HCT116 (cell line): ENCODE results near the gene B4GALNT3. TPM values are rescaled to one million over a fixed set of nuclear protein-coding genes. Genes with fewer than 3 reads are reported as not detected.
A peak's percentile ranks its signal among the peaks of the same experiment; 100 is the strongest.

ENCODE experiments used
- ATAC-seq: fragments of 200-7000 bp; cut with Tn5 transposase; 2 replicates; pipeline ENCODE4 v1.9.1; 2020; ENCODE audit warnings: mild to moderate bottlenecking, moderate library complexity
- BruUV-seq: library from RNA; stranded (reverse); fragments of 400-500 nt; replicated peaks from 2 replicates; lab custom pipeline; 2021; lab: Mats Ljungman, UMichigan
- CTCF ChIA-PET: fragments of 300-600 bp; sonication (Branson Sonifier 250); formaldehyde crosslinking; loops from one replicate; lab custom pipeline; 2021; ENCODE audit warnings: antibody characterized with exemption; lab: Charles Lee
- POLR2A ChIA-PET: fragments of 300-600, 350-600 bp; sonication (Branson Sonifier 250); formaldehyde crosslinking; loops from one replicate; lab custom pipeline; 2021; ENCODE audit warnings: antibody characterized with exemption; lab: Charles Lee
- RAD21 ChIA-PET, 2 experiments: fragments of 300-600 bp; sonication (Branson Sonifier 250); formaldehyde crosslinking; loops; one replicate each; lab custom pipeline; 2023; ENCODE audit warnings: low total read pairs in 2 of 2; ENCODE audit not compliant: uncharacterized antibody in 2 of 2, unreplicated experiment in 2 of 2, low non-redundant PET in 1 of 2; lab: Charles Lee
- DNase-seq: peaks from one replicate; pipeline ENCODE4 v3.0.0-alpha.2; 2010; ENCODE audit warnings: low read depth, low spot score
- H2AFZ ChIP-seq: fragments of 200-600 bp; shearing (Covaris generic), sonication (generic); 2 replicates; pipeline ENCODE4 v1.6.1; 2017; ENCODE audit warnings: low read depth, mixed run types, mixed read lengths, antibody characterized with exemption, low read length; ENCODE audit not compliant: poor library complexity, severe bottlenecking
- H3K27ac ChIP-seq: 2 replicates; pipeline ENCODE4 v1.5.1; 2012; ENCODE audit warnings: low read depth, low read length
- H3K27me3 ChIP-seq: fragments of 200-600 bp; sonication (generic); 2 replicates; pipeline ENCODE4 v1.6.1; 2016; ENCODE audit warnings: mixed run types, low read length, mixed read lengths; ENCODE audit not compliant: insufficient read depth
- H3K36me3 ChIP-seq, 2 experiments: fragments of 200-500 bp in 1 of 2; fragments of 200-600 bp in 1 of 2; sonication (Bioruptor generic) in 1 of 2; sonication (generic) in 1 of 2; 2 replicates each; pipeline versions ENCODE4 v1.5.1 to v1.6.1; 2014 to 2016; ENCODE audit warnings: low read length in 2 of 2, inconsistent platforms in 1 of 2, mixed read lengths in 1 of 2, mixed run types in 1 of 2; ENCODE audit not compliant: insufficient read depth in 2 of 2, control insufficient read depth in 1 of 2
- H3K4me1 ChIP-seq, 2 experiments: fragments of 200-600 bp in 1 of 2; sonication (generic) in 1 of 2; 2 replicates each; pipeline versions ENCODE4 v1.5.1 to v1.6.1; 2012 to 2017; ENCODE audit warnings: low read length in 2 of 2, inconsistent platforms in 1 of 2, mild to moderate bottlenecking in 1 of 2, mixed read lengths in 1 of 2, mixed run types in 1 of 2, moderate library complexity in 1 of 2; ENCODE audit not compliant: insufficient read depth in 2 of 2, control insufficient read depth in 1 of 2
- H3K4me2 ChIP-seq: fragments of 200-600 bp; sonication (generic); 2 replicates; pipeline ENCODE4 v1.6.1; 2017; ENCODE audit warnings: mixed run types, low read length, mixed read lengths
- H3K4me3 ChIP-seq, 2 experiments: fragments of 200-600 bp in 1 of 2; sonication (generic) in 1 of 2; replicated peaks in 1 of 2; 2 replicates each; pipeline ENCODE4 v1.5.1; 2011 to 2016; ENCODE audit warnings: low read length in 2 of 2, control low read depth in 1 of 2, low read depth in 1 of 2, mild to moderate bottlenecking in 1 of 2, mixed read lengths in 1 of 2, mixed run types in 1 of 2
- H3K79me2 ChIP-seq: fragments of 200-600 bp; sonication (generic); 2 replicates; pipeline ENCODE4 v1.6.1; 2017; ENCODE audit warnings: mild to moderate bottlenecking, mixed run types, low read length, moderate library complexity, mixed read lengths; ENCODE audit not compliant: insufficient read depth
- H3K9ac ChIP-seq: fragments of 200-600 bp; sonication (generic); 2 replicates; pipeline ENCODE4 v1.6.1; 2016; ENCODE audit warnings: low read length, mixed read lengths
- H3K9me2 ChIP-seq: fragments of 200-600 bp; sonication (generic), shearing (Covaris generic); 2 replicates; pipeline ENCODE4 v1.6.1; 2017; ENCODE audit warnings: mixed run types, mild to moderate bottlenecking, moderate library complexity; ENCODE audit not compliant: insufficient read depth
- H3K9me3 ChIP-seq, 2 experiments: fragments of 200-500 bp in 1 of 2; fragments of 200-600 bp in 1 of 2; sonication (Bioruptor generic) in 1 of 2; sonication (generic) in 1 of 2; 2 replicates each; pipeline ENCODE4 v1.6.1; 2014 to 2017; ENCODE audit warnings: low read length in 2 of 2, mixed read lengths in 2 of 2, inconsistent platforms in 1 of 2, low read depth in 1 of 2, mild to moderate bottlenecking in 1 of 2, mixed run types in 1 of 2, moderate library complexity in 1 of 2; ENCODE audit not compliant: control insufficient read depth in 1 of 2, insufficient read depth in 1 of 2
- H4K20me1 ChIP-seq: fragments of 200-600 bp; sonication (generic), shearing (Covaris generic); 2 replicates; pipeline ENCODE4 v1.6.1; 2017; ENCODE audit warnings: mixed run types, mild to moderate bottlenecking, moderate library complexity; ENCODE audit not compliant: insufficient read depth
- CBX3 ChIP-seq: IDR thresholded peaks from 2 replicates; pipeline ENCODE4 v1.6.1; 2012; ENCODE audit warnings: low read depth
- ELF1 ChIP-seq: IDR thresholded peaks from 2 replicates; pipeline ENCODE4 v1.6.1; 2012; ENCODE audit warnings: low read depth, borderline replicate concordance
- JUND ChIP-seq: IDR thresholded peaks from 2 replicates; pipeline ENCODE4 v1.6.1; 2012
- POLR2A ChIP-seq: IDR thresholded peaks from 2 replicates; pipeline ENCODE4 v1.7.0; 2011; ENCODE audit warnings: borderline replicate concordance; ENCODE audit not compliant: insufficient read depth, insufficient read length; ENCODE audit errors: extremely low read depth
- SIN3A ChIP-seq: IDR thresholded peaks from 2 replicates; pipeline ENCODE4 v1.6.1; 2012; ENCODE audit warnings: low read depth
- SP1 ChIP-seq: IDR thresholded peaks from 2 replicates; pipeline ENCODE4 v1.6.1; 2012; ENCODE audit warnings: low read depth
- YY1 ChIP-seq: IDR thresholded peaks from 2 replicates; pipeline ENCODE4 v1.6.1; 2011; ENCODE audit warnings: low read length, low read depth, moderate library complexity, mild to moderate bottlenecking; ENCODE audit not compliant: insufficient replicate concordance; ENCODE audit errors: extremely low read depth
- intact Hi-C: fragments of 100-400 bp; cut with micrococcal nuclease; formaldehyde crosslinking; loops from 2 replicates; pipeline ENCODE4 v1.10.0; 2022
- total RNA-seq: library from RNA; stranded (reverse); gene quantifications from one replicate; pipeline ENCODE4 v1.2.1, GENCODE V29; 2021; ENCODE audit not compliant: unreplicated experiment
- TF ChIP-seq, protein P1 (sequence below), 3 experiments: fragments of 200-600 bp in 1 of 3; sonication (generic) in 1 of 3; IDR thresholded peaks in 2 of 3; conservative IDR thresholded peaks in 1 of 3; 2 replicates each; pipeline ENCODE4 v1.5.1; 2012 to 2017; ENCODE audit warnings: low read depth in 2 of 3, low read length in 2 of 3, antibody characterized with exemption in 1 of 3, borderline replicate concordance in 1 of 3, control low read depth in 1 of 3, mild to moderate bottlenecking in 1 of 3, mixed read lengths in 1 of 3, mixed run types in 1 of 3, moderate library complexity in 1 of 3; ENCODE audit not compliant: insufficient read depth in 1 of 3

The B4GALNT3 gene
- total RNA-seq, 1 experiment from 2014 or later, result 18.2 TPM

DNA sequence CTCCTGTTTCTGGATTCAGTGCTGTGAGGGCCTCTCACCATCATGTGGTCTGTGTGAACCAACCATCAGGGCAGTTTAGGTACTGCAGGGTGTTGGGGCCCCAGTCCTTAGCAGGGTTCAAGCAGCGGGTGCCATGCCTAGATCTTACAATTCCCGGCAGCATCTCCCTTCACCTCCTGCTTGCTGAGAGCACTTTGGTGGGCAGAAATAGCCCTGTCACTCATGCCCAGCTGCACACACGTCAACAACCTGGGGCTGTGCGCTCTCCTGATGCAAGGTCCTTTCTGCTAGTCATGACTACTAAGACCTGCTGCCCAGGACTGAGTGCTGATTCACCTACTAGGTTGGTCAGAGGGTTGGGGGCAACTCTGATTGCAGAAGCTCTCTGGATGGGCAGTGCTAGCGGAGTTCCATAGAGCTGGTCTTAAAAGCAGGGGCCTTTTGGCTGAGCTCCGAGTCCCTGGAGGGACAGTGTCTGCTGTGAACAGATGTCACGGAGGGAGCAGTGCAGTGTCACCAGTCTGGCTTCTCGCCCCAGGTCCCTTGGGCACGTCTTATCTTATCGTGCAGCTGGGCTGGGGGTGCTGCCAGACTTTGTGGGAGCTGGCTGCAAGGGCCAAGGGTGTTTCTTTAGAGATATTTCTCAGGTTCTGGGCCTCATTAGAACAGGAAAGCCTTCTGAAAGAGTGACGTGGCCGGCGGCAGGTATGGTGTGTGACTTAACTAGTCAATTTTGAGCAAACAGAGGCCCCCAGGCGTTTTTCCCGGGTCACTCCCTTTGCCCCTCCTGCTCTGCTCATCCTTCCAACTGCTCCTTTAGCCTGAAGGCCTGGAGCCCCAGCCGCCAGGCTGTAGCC lies 131.7 kb downstream of the B4GALNT3 start:
- TF ChIP-seq, protein P1, sequence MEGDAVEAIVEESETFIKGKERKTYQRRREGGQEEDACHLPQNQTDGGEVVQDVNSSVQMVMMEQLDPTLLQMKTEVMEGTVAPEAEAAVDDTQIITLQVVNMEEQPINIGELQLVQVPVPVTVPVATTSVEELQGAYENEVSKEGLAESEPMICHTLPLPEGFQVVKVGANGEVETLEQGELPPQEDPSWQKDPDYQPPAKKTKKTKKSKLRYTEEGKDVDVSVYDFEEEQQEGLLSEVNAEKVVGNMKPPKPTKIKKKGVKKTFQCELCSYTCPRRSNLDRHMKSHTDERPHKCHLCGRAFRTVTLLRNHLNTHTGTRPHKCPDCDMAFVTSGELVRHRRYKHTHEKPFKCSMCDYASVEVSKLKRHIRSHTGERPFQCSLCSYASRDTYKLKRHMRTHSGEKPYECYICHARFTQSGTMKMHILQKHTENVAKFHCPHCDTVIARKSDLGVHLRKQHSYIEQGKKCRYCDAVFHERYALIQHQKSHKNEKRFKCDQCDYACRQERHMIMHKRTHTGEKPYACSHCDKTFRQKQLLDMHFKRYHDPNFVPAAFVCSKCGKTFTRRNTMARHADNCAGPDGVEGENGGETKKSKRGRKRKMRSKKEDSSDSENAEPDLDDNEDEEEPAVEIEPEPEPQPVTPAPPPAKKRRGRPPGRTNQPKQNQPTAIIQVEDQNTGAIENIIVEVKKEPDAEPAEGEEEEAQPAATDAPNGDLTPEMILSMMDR (IDR thresholded peaks at IDR 0.05 in 2 of 3, conservative IDR thresholded peaks at IDR 0.05 in 1 of 3; ENCODE audit: borderline replicate concordance in 1 of 3, insufficient read depth in 1 of 3, low read depth in 2 of 3, low read length in 2 of 3), result peak in 2 of 3 experiments; percentile 16 to 22; a peak in 2 of 6 replicates
- no peak for TF ChIP-seq SP1
- intact Hi-C loops, result no loop called here
- Histone ChIP-seq H4K20me1 (no peaks in the 10 kb centered on the region), H2AFZ (no peak overlapping the region), H3K9ac (no peak overlapping the region), H3K27ac (no peak overlapping the region), H3K4me2 (no peak overlapping the region), H3K36me3 (no peaks in the 10 kb centered on the region), H3K4me1 (no peaks in the 10 kb centered on the region), H3K79me2 (no peaks in the 10 kb centered on the region), H3K9me3 (no peaks in the 10 kb centered on the region), H3K9me2 (no peaks in the 10 kb centered on the region), H3K27me3 (no peaks in the 10 kb centered on the region), H3K4me3 (no peak overlapping the region)
- ChIA-PET RAD21 (no interaction called here), CTCF (interaction anchor here (1.2 kb wide), 1 partner anchor 16 kb away, joined by 3 read pairs; no protein-coding TSS in a partner anchor), POLR2A (no interaction called here)
- no TSS peak for BruUV-seq
- DNase-seq (no peak), ATAC-seq (peak; percentile 87)

GRCh38 chr12:592024-592505 lies 132.3 kb downstream of the B4GALNT3 start:
- Histone ChIP-seq H3K27ac (no peak overlapping the region), H2AFZ (no peak overlapping the region), H3K9ac (no peak overlapping the region), H3K4me3 (no peak overlapping the region), H3K4me1 (no peaks in the 10 kb centered on the region), H3K9me3 (no peaks in the 10 kb centered on the region), H3K36me3 (no peaks in the 10 kb centered on the region), H3K9me2 (no peaks in the 10 kb centered on the region), H3K4me2 (no peak overlapping the region), H3K79me2 (no peaks in the 10 kb centered on the region), H3K27me3 (no peaks in the 10 kb centered on the region), H4K20me1 (no peaks in the 10 kb centered on the region)
- DNase-seq (no peak), ATAC-seq (no peak)
- TF ChIP-seq JUND, result no peak
- no peak for TF ChIP-seq CBX3
- no peak for TF ChIP-seq ELF1
- TF ChIP-seq SIN3A, result no peak
- no peak for TF ChIP-seq YY1
- no peak for TF ChIP-seq POLR2A
- ChIA-PET RAD21 (no interaction called here), POLR2A (no interaction called here), CTCF (interaction anchor here (1.2 kb wide), 1 partner anchor 17 kb away, joined by 3 read pairs; no protein-coding TSS in a partner anchor)
- intact Hi-C loops, result no loop called here
- no TSS peak for BruUV-seq
